Mucosa of descending colon (tissue), 3 donors: ENCODE measurements around the gene TTLL4. TPM values are rescaled to one million over a fixed set of nuclear protein-coding genes. Genes with fewer than 3 reads are reported as not detected.

Experiments
- ATAC-seq: fragments of 200-7000 bp; cut with Tn5 transposase; one replicate; pipeline ENCODE4 v1.9.1; 2020; ENCODE audit warnings: mild to moderate bottlenecking, moderate library complexity
- DNase-seq, 3 donors: peaks; one replicate each; pipeline ENCODE4 v3.0.0-alpha.2; 2020
- H3K36me3 ChIP-seq: fragments of 200-600 bp; one replicate; pipeline ENCODE4 v1.8.0; 2021; ENCODE audit warnings: low read depth, mild to moderate bottlenecking
- H3K4me1 ChIP-seq: fragments of 200-600 bp; one replicate; pipeline ENCODE4 v1.8.0; 2021; ENCODE audit warnings: low read depth, mild to moderate bottlenecking
- H3K4me3 ChIP-seq: fragments of 200-600 bp; one replicate; pipeline ENCODE4 v1.8.0; 2021; ENCODE audit warnings: mild to moderate bottlenecking
- H3K9me3 ChIP-seq: fragments of 200-600 bp; one replicate; pipeline ENCODE4 v1.8.0; 2021; ENCODE audit warnings: mild to moderate bottlenecking
- intact Hi-C, 2 donors: fragments of 100-400 bp; cut with DNase I in 1 of 2; cut with micrococcal nuclease in 1 of 2; formaldehyde crosslinking; loops; one replicate each; pipeline versions ENCODE4 v1.11.0 to v1.11.1; 2022; cut with DNase I, micrococcal nuclease
- total RNA-seq, 3 donors: library from RNA; stranded (reverse); fragmentation: NEBNext Ultra II Directional in 2 of 3; extraction: Animal tissue kit (Norgen Biotek cat#: 25700) in 2 of 3; gene quantifications; one replicate each; pipeline versions ENCODE4 v1.2.1 to v1.2.4, GENCODE V29; 2021 to 2023
- TF ChIP-seq, protein P1 (sequence below): fragments of 200-600 bp; IDR thresholded peaks from one replicate; pipeline ENCODE4 v1.8.0; 2022; ENCODE audit warnings: antibody characterized with exemption, mild to moderate bottlenecking
- donor health status: DM: no; HTN: no; CAD: no; lungs with moderate emphysema.
- donor health status: DM: no; HTN: no; CAD: no.
- donor health status: DM: no; HTN: yes; CAD: no.

Gene TTLL4
- total RNA-seq, 3 donors from 2014 or later: 21.0 to 30.1 (median 23.8) TPM

DNA sequence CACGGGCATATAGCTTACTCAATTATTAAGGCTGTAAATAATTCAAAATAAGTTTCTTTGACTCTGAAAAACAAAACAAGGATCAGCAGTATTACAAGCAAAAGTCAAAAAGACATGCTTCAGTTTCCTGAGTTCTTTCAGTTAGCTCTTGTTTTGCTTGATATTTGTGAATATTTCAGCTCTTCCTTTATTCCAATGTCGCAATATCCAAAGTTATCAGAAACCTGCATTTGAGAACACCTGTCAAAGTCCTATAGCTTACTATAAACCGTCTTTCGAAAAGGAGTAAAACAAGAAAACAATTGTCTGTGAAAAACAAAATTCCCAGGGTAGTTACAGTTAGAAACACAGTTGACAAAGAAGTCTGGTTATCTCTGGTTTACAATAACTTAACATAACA is 86.1 kb downstream of the TTLL4 start:
- no peak for ATAC-seq
- intact Hi-C loops: no loop called here
- H3K36me3 ChIP-seq: no peaks in the 10 kb centered on the region
- no peaks in the 10 kb centered on the region for H3K4me1 ChIP-seq
- no peaks in the 10 kb centered on the region for H3K9me3 ChIP-seq
- no peak overlapping the region for H3K4me3 ChIP-seq
- no peak for DNase-seq
- TF ChIP-seq, protein P1, sequence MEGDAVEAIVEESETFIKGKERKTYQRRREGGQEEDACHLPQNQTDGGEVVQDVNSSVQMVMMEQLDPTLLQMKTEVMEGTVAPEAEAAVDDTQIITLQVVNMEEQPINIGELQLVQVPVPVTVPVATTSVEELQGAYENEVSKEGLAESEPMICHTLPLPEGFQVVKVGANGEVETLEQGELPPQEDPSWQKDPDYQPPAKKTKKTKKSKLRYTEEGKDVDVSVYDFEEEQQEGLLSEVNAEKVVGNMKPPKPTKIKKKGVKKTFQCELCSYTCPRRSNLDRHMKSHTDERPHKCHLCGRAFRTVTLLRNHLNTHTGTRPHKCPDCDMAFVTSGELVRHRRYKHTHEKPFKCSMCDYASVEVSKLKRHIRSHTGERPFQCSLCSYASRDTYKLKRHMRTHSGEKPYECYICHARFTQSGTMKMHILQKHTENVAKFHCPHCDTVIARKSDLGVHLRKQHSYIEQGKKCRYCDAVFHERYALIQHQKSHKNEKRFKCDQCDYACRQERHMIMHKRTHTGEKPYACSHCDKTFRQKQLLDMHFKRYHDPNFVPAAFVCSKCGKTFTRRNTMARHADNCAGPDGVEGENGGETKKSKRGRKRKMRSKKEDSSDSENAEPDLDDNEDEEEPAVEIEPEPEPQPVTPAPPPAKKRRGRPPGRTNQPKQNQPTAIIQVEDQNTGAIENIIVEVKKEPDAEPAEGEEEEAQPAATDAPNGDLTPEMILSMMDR: no peak

DNA sequence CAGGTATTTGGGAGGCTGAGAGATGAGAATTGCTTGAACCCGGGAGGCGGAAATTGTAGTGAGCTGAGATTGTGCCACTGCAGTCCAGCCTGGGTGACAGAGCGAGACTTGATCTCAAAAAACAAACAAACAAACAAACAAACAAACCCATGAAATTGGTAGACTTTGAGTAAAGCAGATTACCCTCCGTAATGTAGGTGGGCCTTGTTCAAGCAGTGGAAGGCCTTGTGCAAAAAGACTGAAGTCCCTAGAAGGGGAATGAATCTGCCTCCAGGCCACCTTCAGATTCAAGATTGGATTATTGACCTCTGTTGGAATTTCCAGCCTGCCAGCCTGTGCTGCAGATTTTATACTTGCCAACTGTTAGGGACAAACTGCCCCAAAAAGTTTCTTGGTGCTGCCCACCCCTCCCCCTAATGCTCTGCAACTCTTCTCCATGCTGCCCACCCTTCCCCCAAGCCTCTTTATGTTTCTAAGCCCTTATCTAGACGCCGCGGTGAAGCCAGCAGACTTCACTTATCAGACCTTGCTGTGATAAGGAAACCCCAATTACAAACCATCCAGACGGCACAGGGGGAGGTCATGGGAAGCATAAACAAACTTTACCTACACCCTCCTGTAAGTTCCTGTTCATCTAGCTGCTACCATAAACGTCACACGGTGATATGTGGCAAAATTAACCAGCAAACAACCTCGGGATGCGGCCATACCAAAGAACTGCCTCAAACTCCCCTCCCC is 88.3 kb downstream of the TTLL4 start:
- peaks cover 7% of the 10 kb centered on the region for H3K4me1 ChIP-seq
- intact Hi-C loops: no loop called here
- ATAC-seq: peak; percentile 9
- H3K36me3 ChIP-seq: no peaks in the 10 kb centered on the region
- DNase-seq: no peak
- H3K4me3 ChIP-seq: no peak overlapping the region
- TF ChIP-seq, protein P1: no peak
- H3K9me3 ChIP-seq: peaks cover 2% of the 10 kb centered on the region

DNA sequence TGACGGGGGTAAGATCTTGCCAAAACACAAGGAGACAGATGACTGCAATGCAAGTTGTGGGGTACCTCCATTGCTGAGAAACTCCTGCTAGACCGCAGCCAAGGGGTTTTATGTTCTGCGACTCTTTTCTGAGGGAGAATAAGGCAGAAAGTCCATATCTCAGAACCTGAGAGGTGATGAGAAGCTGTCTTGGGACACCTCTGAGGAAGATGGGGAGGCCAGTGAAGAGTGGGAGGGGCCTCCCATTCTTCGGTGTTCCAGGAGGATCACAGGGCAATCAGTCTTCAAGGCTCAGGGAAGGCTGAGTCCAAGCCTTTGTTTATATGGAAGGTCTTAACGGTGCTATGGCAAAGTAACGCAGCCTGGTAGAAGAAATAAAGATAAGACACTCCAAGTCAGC is 89.4 kb downstream of the TTLL4 start:
- ATAC-seq (no peak), DNase-seq (no peak)
- intact Hi-C loops: no loop called here
- H3K9me3 ChIP-seq: peaks cover 11% of the 10 kb centered on the region
- TF ChIP-seq, protein P1: no peak
- no peak overlapping the region for H3K4me3 ChIP-seq
- peaks cover 7% of the 10 kb centered on the region for H3K4me1 ChIP-seq
- H3K36me3 ChIP-seq: no peaks in the 10 kb centered on the region

DNA sequence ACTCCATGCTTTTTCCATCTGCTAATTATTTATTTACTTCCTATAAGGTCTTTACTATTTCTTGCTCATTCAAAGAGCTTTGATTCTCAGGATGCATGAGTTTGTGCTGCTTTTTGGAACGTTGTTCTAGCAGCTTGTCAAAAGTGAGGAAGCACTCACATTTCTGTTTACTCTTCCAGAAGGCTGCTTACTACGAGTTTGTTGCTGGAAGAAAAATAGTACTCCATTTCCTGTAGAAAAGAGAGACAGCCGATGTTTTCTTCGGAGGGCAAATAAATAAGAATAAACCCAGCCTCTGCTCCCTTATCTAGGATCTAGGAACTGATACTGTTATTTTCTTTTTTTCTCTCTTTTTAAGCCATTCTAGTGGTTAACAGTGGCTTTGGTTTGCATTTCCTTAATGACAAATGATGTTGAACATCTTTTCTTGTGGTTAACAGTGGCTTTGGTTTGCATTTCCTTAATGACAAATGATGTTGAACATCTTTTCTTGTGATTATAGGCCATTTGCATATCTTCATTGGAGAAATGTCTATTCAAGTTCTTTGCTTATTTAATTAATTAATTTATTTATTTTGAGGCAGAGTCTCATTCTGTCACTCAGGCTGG is 91.9 kb downstream of the TTLL4 start:
- Histone ChIP-seq H3K9me3 (peaks cover 11% of the 10 kb centered on the region), H3K4me1 (peaks cover 7% of the 10 kb centered on the region), H3K4me3 (no peak overlapping the region), H3K36me3 (no peaks in the 10 kb centered on the region)
- intact Hi-C loops: no loop called here
- DNase-seq: no peak
- no peak for ATAC-seq
- TF ChIP-seq, protein P1: no peak

DNA sequence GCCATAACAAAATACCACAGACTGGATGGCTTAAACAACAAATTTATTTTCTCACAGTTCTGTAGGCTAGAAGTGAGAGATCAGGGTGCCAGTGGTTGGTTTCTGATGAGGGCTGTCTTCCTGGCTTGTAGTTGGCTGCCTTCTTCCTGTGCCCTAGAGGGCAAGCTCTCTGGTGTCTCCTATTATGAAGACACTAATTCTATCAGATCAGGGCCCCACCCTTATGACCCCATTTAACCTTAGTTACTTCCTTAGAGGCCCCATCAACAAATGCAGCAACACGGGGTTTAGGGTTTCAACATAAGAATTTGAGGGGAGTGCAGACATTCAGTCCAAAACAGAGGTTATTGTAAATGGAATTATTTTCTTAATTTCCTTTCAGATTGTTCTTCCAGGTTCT is 94.2 kb downstream of the TTLL4 start:
- H3K9me3 ChIP-seq: peaks cover 11% of the 10 kb centered on the region
- TF ChIP-seq, protein P1: no peak
- peaks cover 7% of the 10 kb centered on the region for H3K4me1 ChIP-seq
- intact Hi-C loops: no loop called here
- ATAC-seq (no peak), DNase-seq (no peak)
- no peak overlapping the region for H3K4me3 ChIP-seq
- no peaks in the 10 kb centered on the region for H3K36me3 ChIP-seq

Other genes starting within 250 kb of the TTLL4 start
- gene USP37, start 142.5 kb upstream of the TTLL4 start, total RNA-seq: 10 to 100 TPM; 11.5 to 14.3 (median 11.6) TPM
- 10 to 100 TPM; 31.0 to 41.8 (median 37.8) TPM for gene CNOT9, start 142.0 kb upstream of the TTLL4 start, total RNA-seq
- gene PLCD4, start 102.9 kb upstream of the TTLL4 start, total RNA-seq: 10 to 100 TPM in 1 of 3 donors, 1 to 10 TPM in 2; 1.2 to 41.2 (median 2.2) TPM
- 10 to 100 TPM; 16.4 to 25.0 (median 19.7) TPM for gene ZNF142, start 51.2 kb upstream of the TTLL4 start, total RNA-seq
- gene BCS1L, start 51.2 kb upstream of the TTLL4 start, total RNA-seq: 10 to 100 TPM; 32.9 to 54.0 (median 39.8) TPM
- 10 to 100 TPM; 11.5 to 21.2 (median 15.5) TPM for gene RNF25, start 38.8 kb upstream of the TTLL4 start, total RNA-seq
- gene STK36, start 38.7 kb upstream of the TTLL4 start, total RNA-seq: 10 to 100 TPM; 24.6 to 48.5 (median 35.1) TPM
- gene CYP27A1, start 71.3 kb downstream of the TTLL4 start, total RNA-seq: 10 to 100 TPM; 31.0 to 70.0 (median 37.7) TPM
- gene PRKAG3, start 121.0 kb downstream of the TTLL4 start, total RNA-seq: not detected
- 1 to 10 TPM in 1 of 3 donors, under 1 TPM in 2; 0.39 to 5.7 (median 0.41) TPM for gene WNT6, start 149.0 kb downstream of the TTLL4 start, total RNA-seq
- gene WNT10A, start 170.0 kb downstream of the TTLL4 start, total RNA-seq: 1 to 10 TPM in 1 of 3 donors, under 1 TPM in 2; 0.17 to 1.1 (median 0.22) TPM
- 1 to 10 TPM in 1 of 3 donors, under 1 TPM in 2; 0.38 to 1.4 (median 0.39) TPM for gene CDK5R2, start 248.8 kb downstream of the TTLL4 start, total RNA-seq